ENCODE measurements around the gene C16orf89.

GRCh38 chr16:5027086-5027485 is 38.7 kb downstream of the C16orf89 start:
- TF ChIP-seq CTCF (IDR thresholded peaks at IDR 0.05) (no peak), POLR2A (IDR thresholded peaks at IDR 0.05) (no peak)
